ENCODE results near the gene SARDH.

DNA sequence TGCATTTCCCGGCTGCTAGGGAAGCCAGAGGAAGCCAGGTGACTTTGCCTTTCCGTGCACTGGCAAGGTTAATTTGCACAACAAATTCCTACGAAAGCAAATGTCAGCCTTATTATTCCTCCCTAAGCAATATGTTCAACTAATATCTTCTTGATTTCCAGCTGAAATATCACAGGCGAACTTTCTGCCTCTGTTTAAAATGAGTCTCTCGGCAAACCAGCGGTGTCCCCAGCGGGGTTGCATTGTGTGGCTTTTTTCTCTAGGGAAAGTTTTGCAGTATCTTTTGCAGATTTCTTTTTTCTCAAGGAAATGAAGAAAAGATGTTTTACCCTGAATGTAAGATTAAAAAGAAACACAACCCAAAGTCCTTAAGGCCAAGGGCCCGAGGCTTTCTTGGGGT is 100.1 kb downstream of the SARDH start:
- TF ChIP-seq, protein P1, sequence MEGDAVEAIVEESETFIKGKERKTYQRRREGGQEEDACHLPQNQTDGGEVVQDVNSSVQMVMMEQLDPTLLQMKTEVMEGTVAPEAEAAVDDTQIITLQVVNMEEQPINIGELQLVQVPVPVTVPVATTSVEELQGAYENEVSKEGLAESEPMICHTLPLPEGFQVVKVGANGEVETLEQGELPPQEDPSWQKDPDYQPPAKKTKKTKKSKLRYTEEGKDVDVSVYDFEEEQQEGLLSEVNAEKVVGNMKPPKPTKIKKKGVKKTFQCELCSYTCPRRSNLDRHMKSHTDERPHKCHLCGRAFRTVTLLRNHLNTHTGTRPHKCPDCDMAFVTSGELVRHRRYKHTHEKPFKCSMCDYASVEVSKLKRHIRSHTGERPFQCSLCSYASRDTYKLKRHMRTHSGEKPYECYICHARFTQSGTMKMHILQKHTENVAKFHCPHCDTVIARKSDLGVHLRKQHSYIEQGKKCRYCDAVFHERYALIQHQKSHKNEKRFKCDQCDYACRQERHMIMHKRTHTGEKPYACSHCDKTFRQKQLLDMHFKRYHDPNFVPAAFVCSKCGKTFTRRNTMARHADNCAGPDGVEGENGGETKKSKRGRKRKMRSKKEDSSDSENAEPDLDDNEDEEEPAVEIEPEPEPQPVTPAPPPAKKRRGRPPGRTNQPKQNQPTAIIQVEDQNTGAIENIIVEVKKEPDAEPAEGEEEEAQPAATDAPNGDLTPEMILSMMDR (IDR thresholded peaks at IDR 0.05) = no peak
- no peak for TF ChIP-seq POLR2A (IDR thresholded peaks at IDR 0.05)

Measured in heart left ventricle (tissue), 13 donors.